HG02763 (cell line): ENCODE results near the gene FCMR.
A peak's percentile ranks its signal among the peaks of the same experiment; 100 is the strongest.

Experiments used
- ATAC-seq: cut with Tn5 transposase; IDR thresholded peaks from one replicate; pipeline ENCODE4 v1.9.1; 2021; ENCODE audit warnings: mild to moderate bottlenecking, moderate library complexity; ENCODE audit not compliant: unreplicated experiment

FCMR gene

GRCh38 chr1:206951318-206952100, 29.8 kb upstream of the FCMR start:
- no peak for ATAC-seq

- no peak for ATAC-seq
These were observed 27.9 kb upstream of the FCMR start for GRCh38 chr1:206949641-206950040.

GRCh38 chr1:206949208-206949607, 27.5 kb upstream of the FCMR start:
- ATAC-seq: no peak

GRCh38 chr1:206947255-206947654, 25.5 kb upstream of the FCMR start:
- ATAC-seq: no peak

- no peak for ATAC-seq
These were observed 24.5 kb upstream of the FCMR start, which contains the start of gene PIGR for GRCh38 chr1:206946261-206946660. Gene PIGR, minus strand, starts transcription at chr1:206946466. Its CDS starts 5,935 bp downstream, at chr1:206940531.

GRCh38 chr1:206945779-206946178, 24.0 kb upstream of the FCMR start:
- ATAC-seq: no peak

GRCh38 chr1:206944703-206945102, 23.0 kb upstream of the FCMR start:
- no peak for ATAC-seq

- ATAC-seq: no peak
These were observed 20.2 kb upstream of the FCMR start for GRCh38 chr1:206941766-206942418.

GRCh38 chr1:206940588-206940936, 18.8 kb upstream of the FCMR start:
- no peak for ATAC-seq

- no peak for ATAC-seq
These were observed 18.3 kb upstream of the FCMR start for GRCh38 chr1:206939841-206940587.

- ATAC-seq: no peak
These were observed 17.4 kb upstream of the FCMR start for GRCh38 chr1:206939131-206939530.

- no peak for ATAC-seq
These were observed 15.7 kb upstream of the FCMR start for GRCh38 chr1:206937425-206937824.

- no peak for ATAC-seq
These were observed 13.8 kb upstream of the FCMR start for GRCh38 chr1:206935491-206936067.

- no peak for ATAC-seq
These were observed 11.7 kb upstream of the FCMR start for GRCh38 chr1:206933333-206933945.

- no peak for ATAC-seq
These were observed 10.4 kb upstream of the FCMR start for GRCh38 chr1:206932177-206932576.

- ATAC-seq: no peak
These were observed 10.0 kb upstream of the FCMR start for GRCh38 chr1:206931709-206932108.

- ATAC-seq: peak; percentile 80
These were observed 8.6 kb upstream of the FCMR start for GRCh38 chr1:206930210-206930798.

- ATAC-seq: no peak
These were observed 7.8 kb upstream of the FCMR start for GRCh38 chr1:206929524-206929923.

GRCh38 chr1:206926286-206926685, 4.5 kb upstream of the FCMR start:
- no peak for ATAC-seq

GRCh38 chr1:206925106-206925736, 3.5 kb upstream of the FCMR start:
- ATAC-seq: peak; percentile 39
